B cell (primary cell): ENCODE results near the gene MAP1LC3B2. TPM values are rescaled to one million over a fixed set of nuclear protein-coding genes. Genes with fewer than 3 reads are reported as not detected.

Experiments
- ATAC-seq: fragments of 200-7000 bp; cut with Tn5 transposase; one replicate; pipeline ENCODE4 v1.10.0; 2021; ENCODE audit warnings: low read depth, mild to moderate bottlenecking, moderate number of reproducible peaks, moderate library complexity
- CTCF ChIA-PET: fragments of 350-600 bp; sonication (Branson Sonifier 250); formaldehyde crosslinking; loops from one replicate; lab custom pipeline; 2021; ENCODE audit warnings: antibody characterized with exemption, inconsistent platforms; lab: Charles Lee
- POLR2A ChIA-PET: fragments of 350-600 bp; sonication (Branson Sonifier 250); formaldehyde crosslinking; loops from one replicate; lab custom pipeline; 2021; ENCODE audit warnings: antibody characterized with exemption; lab: Charles Lee
- DNase-seq: peaks from one replicate; pipeline ENCODE4 v3.0.0; 2013
- H2AFZ ChIP-seq: 2 replicates; pipeline ENCODE4 v1.6.1; 2012; ENCODE audit warnings: mild to moderate bottlenecking, low read depth, low read length; ENCODE audit not compliant: insufficient read depth, poor library complexity, severe bottlenecking
- H3K27ac ChIP-seq, 2 donors: 1 replicate in 1 of 2; 2 replicates in 1 of 2; pipeline ENCODE4 v1.5.1; 2012 to 2013; ENCODE audit warnings: low read length in 2 of 2, mild to moderate bottlenecking in 2 of 2, moderate library complexity in 1 of 2
- H3K27me3 ChIP-seq, 4 experiments: fragments of 200-600 bp in 1 of 4; sonication (generic) in 1 of 4; replicated peaks in 1 of 4; 1 replicate in 2 of 4; 2 replicates in 2 of 4; pipeline versions ENCODE4 v1.6.1 to v1.7.0; 2013 to 2016; ENCODE audit warnings: low read length in 3 of 4, mild to moderate bottlenecking in 2 of 4, mixed read lengths in 1 of 4, moderate library complexity in 1 of 4; ENCODE audit not compliant: insufficient read depth in 4 of 4, control insufficient read depth in 3 of 4; ENCODE audit errors: control extremely low read depth in 1 of 4
- H3K36me3 ChIP-seq, 2 experiments: replicated peaks in 1 of 2; 1 replicate in 1 of 2; 2 replicates in 1 of 2; pipeline versions ENCODE4 v1.6.1 to v1.7.1; 2013; ENCODE audit warnings: low read length in 1 of 2; ENCODE audit not compliant: insufficient read depth in 2 of 2, control insufficient read depth in 1 of 2; ENCODE audit errors: control extremely low read depth in 1 of 2, extremely low read depth in 1 of 2
- H3K4me1 ChIP-seq, 2 donors: fragments of 200-600 bp in 1 of 2; sonication (generic) in 1 of 2; 1 replicate in 1 of 2; 2 replicates in 1 of 2; pipeline versions ENCODE4 v1.5.1 to v1.6.1; 2013 to 2017; ENCODE audit warnings: low read length in 2 of 2; ENCODE audit not compliant: control insufficient read depth in 2 of 2, insufficient read depth in 2 of 2
- H3K4me2 ChIP-seq: replicated peaks from 2 replicates; pipeline ENCODE3; 2012; ENCODE audit warnings: mild to moderate bottlenecking, low read depth, low read length; ENCODE audit not compliant: poor library complexity, severe bottlenecking
- H3K4me3 ChIP-seq, 5 experiments: fragments of 200-600 bp in 1 of 5; sonication (generic) in 1 of 5; 1 replicate in 3 of 5; 2 replicates in 2 of 5; pipeline versions ENCODE4 v1.5.1 to v1.7.0; 2011 to 2016; ENCODE audit warnings: low read length in 4 of 5, mild to moderate bottlenecking in 4 of 5, low read depth in 2 of 5, control low read depth in 1 of 5, moderate library complexity in 1 of 5; ENCODE audit not compliant: insufficient read depth in 1 of 5; ENCODE audit errors: control extremely low read depth in 1 of 5, extremely low read depth in 1 of 5
- H3K79me2 ChIP-seq: fragments of 200-600 bp; sonication (generic); one replicate; pipeline ENCODE4 v1.6.0; 2016; ENCODE audit warnings: low read length; ENCODE audit not compliant: control insufficient read depth, insufficient read depth
- H3K9ac ChIP-seq: fragments of 200-600 bp; sonication (generic); 2 replicates; pipeline ENCODE4 v1.6.1; 2017; ENCODE audit warnings: mild to moderate bottlenecking, low read length, moderate library complexity
- H3K9me3 ChIP-seq, 3 donors: one replicate each; pipeline versions ENCODE4 v1.6.1 to v1.7.1; 2013; ENCODE audit warnings: low read length in 2 of 3; ENCODE audit not compliant: control insufficient read depth in 2 of 3, insufficient read depth in 1 of 3; ENCODE audit errors: control extremely low read depth in 1 of 3
- H4K20me1 ChIP-seq: 2 replicates; pipeline ENCODE4 v1.6.0; 2012; ENCODE audit warnings: mild to moderate bottlenecking, low read length; ENCODE audit not compliant: insufficient read depth, control insufficient read depth, poor library complexity, severe bottlenecking
- H3K27ac Mint-ChIP-seq: one replicate; pipeline ENCODE4 v1.8.0; 2021; ENCODE audit warnings: mixed read lengths
- H3K27me3 Mint-ChIP-seq: one replicate; pipeline ENCODE4 v1.8.0; 2021; ENCODE audit warnings: mixed read lengths
- H3K4me1 Mint-ChIP-seq: one replicate; pipeline ENCODE4 v1.8.0; 2021; ENCODE audit warnings: mixed read lengths
- H3K4me3 Mint-ChIP-seq: one replicate; pipeline ENCODE4 v1.8.0; 2021; ENCODE audit warnings: mixed read lengths
- H3K9me3 Mint-ChIP-seq: one replicate; pipeline ENCODE4 v1.8.0; 2022; ENCODE audit warnings: mixed read lengths; ENCODE audit not compliant: insufficient read depth
- CTCF ChIP-seq: fragments of 200-600 bp; IDR thresholded peaks from one replicate; pipeline ENCODE4 v1.8.0; 2022; ENCODE audit warnings: antibody characterized with exemption, mild to moderate bottlenecking
- EZH2 ChIP-seq: IDR thresholded peaks from 2 replicates; pipeline ENCODE4 v1.6.1; 2012; ENCODE audit warnings: borderline replicate concordance, low read depth, mild to moderate bottlenecking, moderate library complexity, low read length; ENCODE audit not compliant: insufficient read depth, poor library complexity, severe bottlenecking
- WGBS: methylation state at CpG from one replicate; pipeline ENCODE4 v1.1.5; 2013; ENCODE audit warnings: missing lambda C conversion rate; ENCODE audit not compliant: insufficient coverage; 5-methylcytosine and 5-hydroxymethylcytosine counted together
- intact Hi-C: fragments of 100-400 bp; cut with micrococcal nuclease; formaldehyde crosslinking; loops from one replicate; pipeline ENCODE4 v1.10.0; 2022
- polyA plus RNA-seq: library from polyadenylated mRNA; depleted of rRNA; stranded (reverse); fragments of >200 nt; gene quantifications from 2 replicates; pipeline ENCODE4 v1.2.3, GENCODE V29; 2012
- total RNA-seq, 2 donors: library from RNA; stranded (reverse); fragments of 120-200 nt in 1 of 2; gene quantifications; 1 replicate in 1 of 2; 2 replicates in 1 of 2; pipeline versions ENCODE4 v1.2.3 to v1.2.4, GENCODE V29; 2013 to 2022

Gene MAP1LC3B2
- total and polyA plus RNA-seq, 2 donors (not counting 1 experiment from before 2014, with no cell fraction given) = 0.28 to 1.0 TPM

GRCh38 chr12:116542345-116542956, 16.7 kb upstream of the MAP1LC3B2 start:
- no peak overlapping the region for H2AFZ ChIP-seq
- WGBS = 90% methylated on average over 15 of the region's 15 CpGs
- H3K9me3 ChIP-seq = peaks cover 0 to 4% (median 0%) of the 10 kb centered on the region in 3 donors
- H3K4me3 ChIP-seq = no peak overlapping the region
- POLR2A ChIA-PET = no interaction called here
- H4K20me1 ChIP-seq = no peaks in the 10 kb centered on the region
- Mint-ChIP-seq H3K27ac (peak overlapping the region; percentile 42), H3K4me1 (peaks cover 32% of the 10 kb centered on the region), H3K27me3 (no peaks in the 10 kb centered on the region), H3K4me3 (no peak overlapping the region), H3K9me3 (peaks cover 3% of the 10 kb centered on the region)
- TF ChIP-seq CTCF (no peak), EZH2 (no peak)
- no peak overlapping the region for H3K27ac ChIP-seq
- H3K9ac ChIP-seq = no peak overlapping the region
- no peak for DNase-seq
- no peaks in the 10 kb centered on the region for H3K36me3 ChIP-seq
- H3K4me1 ChIP-seq = peaks cover 32 to 33% of the 10 kb centered on the region in 2 donors
- H3K79me2 ChIP-seq = no peaks in the 10 kb centered on the region
- intact Hi-C loops = no loop called here
- H3K4me2 ChIP-seq = no peak overlapping the region
- CTCF ChIA-PET = no interaction called here
- H3K27me3 ChIP-seq = no peaks in the 10 kb centered on the region
- ATAC-seq = no peak

- no peaks in the 10 kb centered on the region for H3K79me2 ChIP-seq
- POLR2A ChIA-PET = interaction anchor here (0.7 kb wide), 1 partner anchor 19 kb away, joined by 5 read pairs; no protein-coding TSS in a partner anchor
- H3K4me1 ChIP-seq = peaks cover 26 to 28% of the 10 kb centered on the region in 2 donors
- CTCF ChIA-PET = no interaction called here
- H3K4me3 ChIP-seq = no peak overlapping the region
- no peak for DNase-seq
- Mint-ChIP-seq H3K4me1 (peaks cover 24% of the 10 kb centered on the region), H3K4me3 (no peak overlapping the region), H3K27ac (no peak overlapping the region), H3K27me3 (no peaks in the 10 kb centered on the region), H3K9me3 (peaks cover 3% of the 10 kb centered on the region)
- TF ChIP-seq EZH2 (no peak), CTCF (no peak)
- no peak overlapping the region for H3K27ac ChIP-seq
- no peak overlapping the region for H2AFZ ChIP-seq
- peaks cover 0 to 4% (median 0%) of the 10 kb centered on the region in 3 donors for H3K9me3 ChIP-seq
- H4K20me1 ChIP-seq = no peaks in the 10 kb centered on the region
- WGBS = 86% methylated on average over 3 of the region's 5 CpGs
- intact Hi-C loops = no loop called here
- no peak overlapping the region for H3K4me2 ChIP-seq
- H3K27me3 ChIP-seq = no peaks in the 10 kb centered on the region
- no peaks in the 10 kb centered on the region for H3K36me3 ChIP-seq
- ATAC-seq = no peak
- no peak overlapping the region for H3K9ac ChIP-seq
Observed at GRCh38 chr12:116544656-116545055, 14.5 kb upstream of the MAP1LC3B2 start.
